HEK293 (cell line): ENCODE measurements around the gene TNS4.
A peak's percentile ranks its signal among the peaks of the same experiment; 100 is the strongest.

ENCODE experiments used
- EGR2 ChIP-seq: fragments of 450-650 bp; formaldehyde crosslinking; IDR thresholded peaks from 2 replicates; pipeline ENCODE4 v1.5.1; 2016; ENCODE audit warnings: low read depth, missing biosample characterization, missing genetic modification characterization
- GFI1B ChIP-seq: fragments of 450-650 bp; formaldehyde crosslinking; IDR thresholded peaks from 2 replicates; pipeline ENCODE4 v1.5.1; 2016; ENCODE audit warnings: missing biosample characterization, missing genetic modification characterization
- GLIS2 ChIP-seq: fragments of 450-650 bp; formaldehyde crosslinking; IDR thresholded peaks from 2 replicates; pipeline ENCODE4 v1.5.1; 2016; ENCODE audit warnings: missing biosample characterization, missing genetic modification characterization
- HIC1 ChIP-seq: fragments of 450-650 bp; formaldehyde crosslinking; IDR thresholded peaks from 2 replicates; pipeline ENCODE4 v1.5.1; 2016; ENCODE audit warnings: missing biosample characterization, missing genetic modification characterization
- OSR2 ChIP-seq: fragments of 450-650 bp; formaldehyde crosslinking; IDR thresholded peaks from 2 replicates; pipeline ENCODE4 v1.5.1; 2016; ENCODE audit warnings: missing biosample characterization, missing genetic modification characterization
- PRDM10 ChIP-seq: fragments of 450-650 bp; formaldehyde crosslinking; IDR thresholded peaks from 2 replicates; pipeline ENCODE4 v1.5.1; 2016; ENCODE audit warnings: missing biosample characterization, missing genetic modification characterization
- SP7 ChIP-seq: fragments of 450-650 bp; formaldehyde crosslinking; IDR thresholded peaks from 2 replicates; pipeline ENCODE4 v1.5.1; 2016; ENCODE audit warnings: missing biosample characterization, missing genetic modification characterization
- TCF7L2 ChIP-seq: IDR thresholded peaks from 2 replicates; pipeline ENCODE4 v1.6.1; 2011; ENCODE audit warnings: low read depth, mild to moderate bottlenecking, inconsistent platforms, low read length, moderate library complexity, borderline replicate concordance
- WT1 ChIP-seq: fragments of 450-650 bp; formaldehyde crosslinking; IDR thresholded peaks from 2 replicates; pipeline ENCODE4 v1.5.1; 2016; ENCODE audit warnings: missing biosample characterization, missing genetic modification characterization
- ZBTB10 ChIP-seq: fragments of 450-650 bp; formaldehyde crosslinking; IDR thresholded peaks from 2 replicates; pipeline ENCODE4 v1.5.1; 2016; ENCODE audit warnings: missing biosample characterization, missing genetic modification characterization
- ZBTB17 ChIP-seq: fragments of 450-650 bp; formaldehyde crosslinking; IDR thresholded peaks from 2 replicates; pipeline ENCODE4 v1.5.1; 2016; ENCODE audit warnings: missing biosample characterization, missing genetic modification characterization
- ZBTB20 ChIP-seq: fragments of 450-650 bp; formaldehyde crosslinking; IDR thresholded peaks from 2 replicates; pipeline ENCODE4 v1.5.1; 2016; ENCODE audit warnings: missing biosample characterization, missing genetic modification characterization
- ZBTB21 ChIP-seq: fragments of 450-650 bp; formaldehyde crosslinking; IDR thresholded peaks from 2 replicates; pipeline ENCODE4 v1.5.1; 2017; ENCODE audit warnings: missing biosample characterization, missing genetic modification characterization
- ZBTB6 ChIP-seq: fragments of 450-650 bp; formaldehyde crosslinking; IDR thresholded peaks from 2 replicates; pipeline ENCODE4 v1.5.1; 2017; ENCODE audit warnings: missing biosample characterization, missing genetic modification characterization
- ZEB2 ChIP-seq: fragments of 450-650 bp; formaldehyde crosslinking; IDR thresholded peaks from 2 replicates; pipeline ENCODE4 v1.5.1; 2016; ENCODE audit warnings: missing biosample characterization, missing genetic modification characterization
- ZNF10 ChIP-seq: fragments of 450-650 bp; formaldehyde crosslinking; IDR thresholded peaks from 2 replicates; pipeline ENCODE4 v1.5.1; 2017; ENCODE audit warnings: missing biosample characterization, missing genetic modification characterization
- ZNF157 ChIP-seq: fragments of 450-650 bp; formaldehyde crosslinking; IDR thresholded peaks from 2 replicates; pipeline ENCODE4 v1.5.1; 2016; ENCODE audit warnings: missing biosample characterization, missing genetic modification characterization
- ZNF324 ChIP-seq: fragments of 450-650 bp; formaldehyde crosslinking; IDR thresholded peaks from 2 replicates; pipeline ENCODE4 v1.5.1; 2016; ENCODE audit warnings: missing biosample characterization, missing genetic modification characterization
- ZNF335 ChIP-seq: fragments of 450-650 bp; formaldehyde crosslinking; conservative IDR thresholded peaks from 2 replicates; pipeline ENCODE4 v1.5.1; 2016; ENCODE audit warnings: missing biosample characterization, missing genetic modification characterization
- ZNF366 ChIP-seq: fragments of 450-650 bp; formaldehyde crosslinking; conservative IDR thresholded peaks from 2 replicates; pipeline ENCODE4 v1.5.1; 2016; ENCODE audit warnings: missing biosample characterization, missing genetic modification characterization
- ZNF398 ChIP-seq: fragments of 450-650 bp; formaldehyde crosslinking; IDR thresholded peaks from 2 replicates; pipeline ENCODE4 v1.5.1; 2017; ENCODE audit warnings: missing biosample characterization, missing genetic modification characterization
- ZNF423 ChIP-seq: fragments of 450-650 bp; formaldehyde crosslinking; IDR thresholded peaks from 2 replicates; pipeline ENCODE4 v1.5.1; 2016; ENCODE audit warnings: missing biosample characterization, missing genetic modification characterization
- ZNF426 ChIP-seq: fragments of 450-650 bp; formaldehyde crosslinking; IDR thresholded peaks from 2 replicates; pipeline ENCODE4 v1.5.1; 2017; ENCODE audit warnings: missing biosample characterization, missing genetic modification characterization, mild to moderate bottlenecking, inconsistent platforms, moderate library complexity
- ZNF488 ChIP-seq: fragments of 450-650 bp; formaldehyde crosslinking; IDR thresholded peaks from 2 replicates; pipeline ENCODE4 v1.5.1; 2016; ENCODE audit warnings: missing biosample characterization, missing genetic modification characterization
- ZNF544 ChIP-seq: fragments of 450-650 bp; formaldehyde crosslinking; IDR thresholded peaks from 2 replicates; pipeline ENCODE4 v1.5.0; 2017; ENCODE audit warnings: missing biosample characterization, missing genetic modification characterization
- ZNF660 ChIP-seq: fragments of 450-650 bp; IDR thresholded peaks from 2 replicates; pipeline ENCODE4 v1.5.1; 2018; ENCODE audit warnings: missing biosample characterization, mild to moderate bottlenecking, missing genetic modification characterization
- ZNF670 ChIP-seq: fragments of 450-650 bp; formaldehyde crosslinking; IDR thresholded peaks from 2 replicates; pipeline ENCODE4 v1.5.1; 2016; ENCODE audit warnings: missing biosample characterization, missing genetic modification characterization, low read depth
- ZNF677 ChIP-seq: fragments of 450-650 bp; IDR thresholded peaks from 2 replicates; pipeline ENCODE4 v1.5.0; 2018; ENCODE audit warnings: missing biosample characterization, mild to moderate bottlenecking, missing genetic modification characterization, moderate library complexity

The TNS4 gene

GRCh38 chr17:40485851-40486521, 15.4 kb downstream of the TNS4 start (continued):
- TF ChIP-seq OSR2 (tag by site-specific recombination): peak; percentile 82
- peak; percentile 62 for TF ChIP-seq GLIS2 (tag by site-specific recombination)
- TF ChIP-seq SP7: peak; percentile 75
- TF ChIP-seq ZNF426: no peak
- TF ChIP-seq ZNF157 (tag by site-specific recombination): no peak
- peak; percentile 81; the same call in 1 of the 2 replicates for TF ChIP-seq ZNF324 (tag by site-specific recombination)
- peak; percentile 87 for TF ChIP-seq ZNF398 (tag by site-specific recombination)
- no peak for TF ChIP-seq ZNF544 (tag by site-specific recombination)
- peak; percentile 94 for TF ChIP-seq EGR2
- TF ChIP-seq WT1 (tag by site-specific recombination): peak; percentile 68
- TF ChIP-seq ZBTB17 (tag by site-specific recombination): peak; percentile 90
- peak; percentile 53; the same call in 1 of the 2 replicates for TF ChIP-seq ZNF335
- TF ChIP-seq ZBTB6 (tag by site-specific recombination): peak; percentile 64; the same call in 1 of the 2 replicates
- 0 out of 2 replicates have a peak, but pooled peaks have one; percentile 23 for TF ChIP-seq HIC1 (tag by site-specific recombination)
- 0 out of 2 replicates have a peak, but pooled peaks have one; percentile 7 for TF ChIP-seq ZNF10 (tag by site-specific recombination)
- TF ChIP-seq TCF7L2: no peak
- no peak for TF ChIP-seq ZNF670 (tag by site-specific recombination)
- TF ChIP-seq ZBTB20 (tag by site-specific recombination): peak; percentile 61; the same call in 1 of the 2 replicates
- no peak for TF ChIP-seq ZNF488 (tag by site-specific recombination)
- TF ChIP-seq ZNF660 (tag by site-specific recombination): peak; percentile 75; the same call in 1 of the 2 replicates
- TF ChIP-seq ZNF366: peak; percentile 72
- peak; percentile 74; the same call in 1 of the 2 replicates for TF ChIP-seq PRDM10
- 0 out of 2 replicates have a peak, but pooled peaks have one; percentile 12 for TF ChIP-seq ZBTB10
- no peak for TF ChIP-seq ZNF423 (tag by site-specific recombination)
- no peak for TF ChIP-seq GFI1B (tag by site-specific recombination)
- TF ChIP-seq ZEB2 (tag by site-specific recombination): peak; percentile 91
- no peak for TF ChIP-seq ZNF677 (tag by site-specific recombination)
- peak; percentile 91 for TF ChIP-seq ZBTB21 (tag by site-specific recombination)
